Prostate gland (tissue), 2 donors: ENCODE results near the gene PGBD5. TPM values are rescaled to one million over a fixed set of nuclear protein-coding genes. Genes with fewer than 3 reads are reported as not detected.

Experiments used
- DNase-seq: peaks from one replicate; pipeline ENCODE4 v3.0.0-alpha.2; 2019; ENCODE audit warnings: low spot score
- H3K27ac ChIP-seq, 2 donors: fragments of 200-600 bp; sonication (generic); 2 replicates each; pipeline ENCODE4 v1.5.1; 2017 to 2019
- H3K27me3 ChIP-seq: fragments of 200-600 bp; sonication (generic); replicated peaks from 2 replicates; pipeline ENCODE4 v1.5.1; 2019; ENCODE audit not compliant: insufficient read depth
- H3K36me3 ChIP-seq, 2 donors: fragments of 200-600 bp; sonication (generic); 1 replicate in 1 of 2; 2 replicates in 1 of 2; pipeline versions ENCODE4 v1.5.1 to v1.8.1; 2017 to 2019
- H3K4me1 ChIP-seq: fragments of 200-600 bp; sonication (generic); replicated peaks from 2 replicates; pipeline ENCODE4 v1.5.1; 2019
- H3K4me3 ChIP-seq, 2 donors: fragments of 200-600 bp; sonication (generic); 2 replicates each; pipeline ENCODE4 v1.5.1; 2017 to 2019
- H3K9me3 ChIP-seq: fragments of 200-600 bp; sonication (generic); 2 replicates; pipeline ENCODE4 v1.5.1; 2017
- POLR2A ChIP-seq: fragments of 450-650 bp; IDR thresholded peaks from one replicate; pipeline ENCODE4 v1.6.1; 2016; ENCODE audit warnings: antibody characterized with exemption, mild to moderate bottlenecking
- POLR2AphosphoS5 ChIP-seq: sonication (generic); formaldehyde crosslinking; IDR thresholded peaks from one replicate; pipeline ENCODE4 v1.6.1; 2017; ENCODE audit warnings: antibody characterized with exemption
- WGBS: methylation state at CpG from one replicate; pipeline ENCODE4 v1.1.5; 2018; 5-methylcytosine and 5-hydroxymethylcytosine counted together
- intact Hi-C: fragments of 100-400 bp; cut with DNase I; formaldehyde crosslinking; loops from one replicate; pipeline ENCODE4 v1.14.2; 2022
- total RNA-seq, 2 donors: library from RNA; depleted of rRNA; stranded (reverse); fragments of >200 nt; gene quantifications; one replicate each; pipeline ENCODE4 v1.1.0, GENCODE V29; 2016
- TF ChIP-seq, protein P1 (sequence below), 4 experiments: fragments of 200-600 bp in 2 of 4; fragments of 450-650 bp in 2 of 4; sonication (generic) in 2 of 4; IDR thresholded peaks; 1 replicate in 3 of 4; 2 replicates in 1 of 4; pipeline ENCODE4 v1.5.1; 2016 to 2019; ENCODE audit warnings: antibody characterized with exemption in 4 of 4, mild to moderate bottlenecking in 2 of 4, moderate library complexity in 2 of 4

The PGBD5 gene
- total RNA-seq, 2 donors from 2014 or later: 0.55 to 8.8 TPM

DNA sequence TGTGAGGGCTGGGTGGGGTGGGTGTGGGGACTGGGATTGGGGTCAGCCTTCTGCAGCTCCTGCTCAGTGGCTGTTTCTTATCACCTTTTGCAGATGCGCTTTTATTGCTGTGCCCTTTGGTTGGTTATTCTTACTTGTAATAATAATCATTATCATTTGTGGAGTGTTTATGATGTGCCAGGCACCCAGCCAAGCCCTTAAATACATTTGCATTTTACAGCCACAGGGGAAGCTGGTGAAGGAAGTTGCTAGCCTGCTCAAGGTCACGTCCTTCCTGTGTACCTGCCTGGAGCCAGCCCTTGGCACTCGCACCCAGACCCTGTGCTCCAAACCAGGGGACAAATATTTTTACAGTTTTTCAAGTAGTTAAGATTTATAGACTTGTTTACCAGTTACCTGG lies 144.0 kb downstream of the PGBD5 start:
- H3K27me3 ChIP-seq: no peaks in the 10 kb centered on the region
- intact Hi-C loops: no loop called here
- TF ChIP-seq, protein P1, sequence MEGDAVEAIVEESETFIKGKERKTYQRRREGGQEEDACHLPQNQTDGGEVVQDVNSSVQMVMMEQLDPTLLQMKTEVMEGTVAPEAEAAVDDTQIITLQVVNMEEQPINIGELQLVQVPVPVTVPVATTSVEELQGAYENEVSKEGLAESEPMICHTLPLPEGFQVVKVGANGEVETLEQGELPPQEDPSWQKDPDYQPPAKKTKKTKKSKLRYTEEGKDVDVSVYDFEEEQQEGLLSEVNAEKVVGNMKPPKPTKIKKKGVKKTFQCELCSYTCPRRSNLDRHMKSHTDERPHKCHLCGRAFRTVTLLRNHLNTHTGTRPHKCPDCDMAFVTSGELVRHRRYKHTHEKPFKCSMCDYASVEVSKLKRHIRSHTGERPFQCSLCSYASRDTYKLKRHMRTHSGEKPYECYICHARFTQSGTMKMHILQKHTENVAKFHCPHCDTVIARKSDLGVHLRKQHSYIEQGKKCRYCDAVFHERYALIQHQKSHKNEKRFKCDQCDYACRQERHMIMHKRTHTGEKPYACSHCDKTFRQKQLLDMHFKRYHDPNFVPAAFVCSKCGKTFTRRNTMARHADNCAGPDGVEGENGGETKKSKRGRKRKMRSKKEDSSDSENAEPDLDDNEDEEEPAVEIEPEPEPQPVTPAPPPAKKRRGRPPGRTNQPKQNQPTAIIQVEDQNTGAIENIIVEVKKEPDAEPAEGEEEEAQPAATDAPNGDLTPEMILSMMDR (IDR thresholded peaks at IDR 0.05): no peak
- TF ChIP-seq POLR2A: no peak
- no peak for TF ChIP-seq POLR2AphosphoS5
- H3K4me3 ChIP-seq: no peak overlapping the region
- no peaks in the 10 kb centered on the region for H3K9me3 ChIP-seq
- peaks cover 0 to 5% of the 10 kb centered on the region in 2 donors for H3K36me3 ChIP-seq
- no peak overlapping the region for H3K27ac ChIP-seq
- 34% methylated on average over 3 of the region's 3 CpGs for WGBS
- no peaks in the 10 kb centered on the region for H3K4me1 ChIP-seq
- no peak for DNase-seq

DNA sequence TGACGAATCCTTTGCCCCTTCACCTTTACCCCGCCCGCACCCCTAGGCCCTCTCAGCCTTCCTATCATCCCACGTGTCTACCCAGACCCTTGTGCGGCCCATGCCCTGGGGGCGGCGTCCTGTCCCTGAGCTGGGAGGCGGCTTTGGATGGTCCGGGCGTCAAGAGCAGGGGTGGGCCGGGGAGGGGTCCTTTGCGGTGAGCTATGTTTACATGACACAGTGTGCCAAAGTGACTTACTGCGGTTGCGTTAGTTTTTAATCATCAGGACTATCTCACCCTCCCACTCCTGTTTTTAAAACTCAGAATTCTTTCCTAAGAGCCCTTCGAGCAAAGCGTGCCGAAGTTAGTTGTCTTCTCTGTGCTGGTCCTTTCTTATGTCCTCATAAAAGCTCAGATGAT lies 144.6 kb downstream of the PGBD5 start:
- WGBS: 65% methylated on average over 17 of the region's 17 CpGs
- DNase-seq: no peak
- Histone ChIP-seq H3K36me3 (peaks cover 0 to 5% of the 10 kb centered on the region in 2 donors), H3K27me3 (no peaks in the 10 kb centered on the region), H3K9me3 (no peaks in the 10 kb centered on the region), H3K4me1 (no peaks in the 10 kb centered on the region), H3K4me3 (no peak overlapping the region), H3K27ac (no peak overlapping the region)
- intact Hi-C loops: no loop called here
- TF ChIP-seq, protein P1 (IDR thresholded peaks at IDR 0.05): no peak
- no peak for TF ChIP-seq POLR2A
- no peak for TF ChIP-seq POLR2AphosphoS5

DNA sequence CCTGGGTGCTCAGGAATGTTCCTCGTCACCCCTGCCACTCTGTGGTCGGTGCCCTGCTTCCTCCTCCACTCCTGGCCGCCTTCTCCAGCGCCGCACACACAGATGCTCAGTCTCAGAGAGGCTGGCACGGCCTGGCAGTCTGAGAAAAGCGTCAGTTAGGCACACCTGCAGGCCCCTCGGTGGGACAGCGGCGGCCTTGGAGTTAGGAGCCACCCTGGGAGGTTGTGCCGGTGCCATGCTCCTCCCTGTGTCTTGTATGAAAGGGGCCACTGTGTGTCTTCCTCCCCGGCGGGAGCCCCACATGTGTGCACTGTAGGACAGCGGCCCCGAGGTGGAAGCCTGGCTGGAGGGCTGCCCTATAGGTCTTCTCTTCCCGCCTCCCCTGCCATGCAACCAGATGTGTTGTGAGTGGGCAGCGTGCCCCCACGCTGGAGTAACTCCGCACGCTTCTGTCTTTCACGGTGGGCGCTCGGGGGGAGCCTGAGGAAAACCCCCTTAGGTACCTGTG lies 145.2 kb downstream of the PGBD5 start:
- no peaks in the 10 kb centered on the region for H3K27me3 ChIP-seq
- no peaks in the 10 kb centered on the region for H3K4me1 ChIP-seq
- H3K27ac ChIP-seq: no peak overlapping the region
- H3K9me3 ChIP-seq: no peaks in the 10 kb centered on the region
- peaks cover 0 to 5% of the 10 kb centered on the region in 2 donors for H3K36me3 ChIP-seq
- no peak for DNase-seq
- TF ChIP-seq POLR2A (no peak), POLR2AphosphoS5 (no peak)
- TF ChIP-seq, protein P1 (IDR thresholded peaks at IDR 0.05): no peak
- WGBS: 85% methylated on average over 23 of the region's 23 CpGs
- intact Hi-C loops: no loop called here
- no peak overlapping the region for H3K4me3 ChIP-seq

DNA sequence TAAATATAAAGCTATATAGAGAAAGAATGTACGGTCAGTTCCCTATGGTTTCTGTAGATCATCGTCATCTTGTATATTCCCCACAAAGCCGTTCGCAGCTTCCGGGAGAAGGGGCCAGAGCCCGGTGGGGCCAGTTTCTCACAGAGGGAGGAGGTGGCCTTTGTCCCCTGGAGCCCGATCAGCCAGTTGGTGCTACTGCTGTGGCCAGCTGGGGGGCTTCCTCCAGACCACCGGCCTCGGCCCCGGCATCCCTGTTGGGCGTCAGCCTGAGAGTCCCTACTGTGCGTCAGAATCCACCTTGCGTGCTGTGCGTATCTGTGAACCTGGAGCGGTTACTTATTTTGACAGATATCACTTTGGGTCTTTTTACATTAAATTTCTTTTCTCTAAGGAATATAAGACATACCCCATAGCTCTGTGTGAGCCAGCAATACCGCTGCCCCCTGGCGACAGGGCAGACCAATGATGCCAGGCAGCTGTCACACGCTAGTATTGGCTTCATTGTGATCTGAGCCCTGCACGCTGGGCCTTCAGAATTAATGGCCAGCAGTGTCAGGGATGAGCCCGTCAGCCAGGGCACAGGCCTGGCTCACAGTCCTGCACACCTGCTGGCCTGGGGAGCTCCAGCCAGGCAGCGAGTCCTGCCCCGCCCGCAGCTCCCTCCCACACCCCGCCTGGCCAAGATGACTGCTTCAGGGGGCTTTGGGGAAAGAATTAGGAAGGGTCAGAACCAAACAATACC lies 145.9 kb downstream of the PGBD5 start:
- Histone ChIP-seq H3K9me3 (no peaks in the 10 kb centered on the region), H3K4me3 (no peak overlapping the region), H3K4me1 (no peaks in the 10 kb centered on the region), H3K27ac (no peak overlapping the region), H3K36me3 (peaks cover 0 to 5% of the 10 kb centered on the region in 2 donors), H3K27me3 (no peaks in the 10 kb centered on the region)
- WGBS: 94% methylated on average over 24 of the region's 24 CpGs
- no peak for DNase-seq
- TF ChIP-seq POLR2A: no peak
- TF ChIP-seq POLR2AphosphoS5: no peak
- TF ChIP-seq, protein P1 (IDR thresholded peaks at IDR 0.05): no peak
- intact Hi-C loops: no loop called here

DNA sequence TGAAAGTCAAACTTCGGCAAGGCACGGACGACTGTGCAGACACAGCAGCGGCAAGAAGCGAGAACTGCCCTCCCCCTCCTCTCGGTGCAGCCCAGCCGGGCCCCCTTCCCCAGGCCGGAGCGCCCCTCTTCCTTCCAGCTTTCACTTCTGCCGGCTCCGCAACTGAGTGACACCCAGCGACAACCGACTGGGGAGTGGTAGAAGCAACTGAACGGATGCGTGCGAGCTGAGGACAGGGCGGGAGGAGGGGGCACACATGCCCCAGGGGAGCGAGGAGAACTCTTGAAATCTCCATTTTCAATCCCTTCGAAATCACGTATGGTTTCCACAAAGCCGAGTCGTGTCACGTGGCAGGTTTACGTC lies 146.6 kb downstream of the PGBD5 start:
- H3K27ac ChIP-seq: no peak overlapping the region
- H3K36me3 ChIP-seq: peaks cover 0 to 5% of the 10 kb centered on the region in 2 donors
- H3K27me3 ChIP-seq: no peaks in the 10 kb centered on the region
- 88% methylated on average over 24 of the region's 24 CpGs for WGBS
- no peaks in the 10 kb centered on the region for H3K9me3 ChIP-seq
- H3K4me1 ChIP-seq: no peaks in the 10 kb centered on the region
- no peak overlapping the region for H3K4me3 ChIP-seq
- DNase-seq: no peak
- intact Hi-C loops: no loop called here
- no peak for TF ChIP-seq POLR2A
- TF ChIP-seq, protein P1 (IDR thresholded peaks at IDR 0.05): no peak
- TF ChIP-seq POLR2AphosphoS5: no peak
